A673 (cell line): ENCODE data around the gene FRAS1. TPM values are rescaled to one million over a fixed set of nuclear protein-coding genes. Genes with fewer than 3 reads are reported as not detected.

Experiments used
- BruUV-seq: library from RNA; stranded (reverse); fragments of 400-500 nt; replicated peaks from 2 replicates; lab custom pipeline; 2021; lab: Mats Ljungman, UMichigan
- CTCF ChIA-PET: fragments of 300-600 bp; sonication (Branson Sonifier 250); formaldehyde crosslinking; loops from one replicate; lab custom pipeline; 2022; ENCODE audit warnings: antibody characterized with exemption; lab: Charles Lee
- POLR2A ChIA-PET: fragments of 300-600 bp; sonication (Branson Sonifier 250); formaldehyde crosslinking; loops from one replicate; lab custom pipeline; 2022; ENCODE audit warnings: antibody characterized with exemption; ENCODE audit not compliant: low non-redundant PET; lab: Charles Lee
- DNase-seq: peaks from one replicate; pipeline ENCODE4 v3.0.0-alpha.2; 2015; ENCODE audit warnings: low spot score
- H3K27ac ChIP-seq: fragments of 200-600 bp; sonication (generic); 2 replicates; pipeline ENCODE4 v1.5.1; 2016; ENCODE audit warnings: mixed run types, low read depth, mild to moderate bottlenecking, mixed read lengths, antibody characterized with exemption, low read length; ENCODE audit not compliant: poor library complexity, severe bottlenecking
- H3K27me3 ChIP-seq: fragments of 200-600 bp; sonication (generic); replicated peaks from 2 replicates; pipeline ENCODE4 v1.6.1; 2017; ENCODE audit warnings: mixed run types, low read depth, mild to moderate bottlenecking, mixed read lengths, antibody characterized with exemption, low read length; ENCODE audit not compliant: insufficient read depth, poor library complexity
- H3K36me3 ChIP-seq: fragments of 200-600 bp; sonication (generic); 2 replicates; pipeline ENCODE4 v1.6.1; 2016; ENCODE audit warnings: mixed run types, mild to moderate bottlenecking, mixed read lengths, antibody characterized with exemption, low read length; ENCODE audit not compliant: insufficient read depth, poor library complexity, severe bottlenecking
- H3K4me1 ChIP-seq: fragments of 200-600 bp; sonication (generic); 2 replicates; pipeline ENCODE4 v1.6.1; 2017; ENCODE audit warnings: mixed run types, mild to moderate bottlenecking, mixed read lengths, antibody characterized with exemption, low read length; ENCODE audit not compliant: insufficient read depth, poor library complexity, severe bottlenecking
- H3K4me3 ChIP-seq: fragments of 200-600 bp; sonication (generic); 2 replicates; pipeline ENCODE4 v1.5.1; 2016; ENCODE audit warnings: low read depth, mixed run types, mild to moderate bottlenecking, mixed read lengths, low read length; ENCODE audit not compliant: poor library complexity, severe bottlenecking
- H3K9me3 ChIP-seq: fragments of 200-600 bp; sonication (generic); 2 replicates; pipeline ENCODE4 v1.6.1; 2016; ENCODE audit warnings: mixed run types, low read depth, mild to moderate bottlenecking, mixed read lengths, antibody characterized with exemption, low read length; ENCODE audit not compliant: poor library complexity, severe bottlenecking
- CTCF ChIP-seq: fragments of 300-800, 200-600 bp; sonication (generic); conservative IDR thresholded peaks from 2 replicates; pipeline ENCODE4 v1.5.1; 2017; ENCODE audit warnings: low read depth, mild to moderate bottlenecking, antibody characterized with exemption, low read length, moderate library complexity, mixed read lengths
- EZH2 ChIP-seq: fragments of 200-600 bp; sonication (generic); IDR thresholded peaks from 2 replicates; pipeline ENCODE4 v1.6.1; 2017; ENCODE audit warnings: borderline replicate concordance, low read depth, mild to moderate bottlenecking, mixed read lengths, antibody characterized with exemption, low read length; ENCODE audit not compliant: poor library complexity, severe bottlenecking
- intact Hi-C: fragments of 100-400 bp; cut with micrococcal nuclease; formaldehyde crosslinking; loops from one replicate; pipeline ENCODE4 v1.10.0; 2022; ENCODE audit not compliant: unreplicated experiment
- total RNA-seq: library from RNA; stranded (reverse); gene quantifications from 2 replicates; pipeline ENCODE4 v1.2.3, GENCODE V29; 2021

Gene FRAS1
- total RNA-seq, 1 experiment from 2014 or later, result 0.06 TPM

- no TSS peak for BruUV-seq
- intact Hi-C loops, result no loop called here
- POLR2A ChIA-PET, result no interaction called here
Observed at GRCh38 chr4:78553529-78554060, 496.5 kb downstream of the FRAS1 start.

GRCh38 chr4:78556665-78557064, 499.5 kb downstream of the FRAS1 start:
- H3K4me3 ChIP-seq, result no peak overlapping the region
- no peak for DNase-seq
- no peaks in the 10 kb centered on the region for H3K27me3 ChIP-seq
- intact Hi-C loops, result no loop called here
- ChIA-PET POLR2A (no interaction called here), CTCF (no interaction called here)
- H3K4me1 ChIP-seq, result no peaks in the 10 kb centered on the region
- no TSS peak for BruUV-seq
- H3K36me3 ChIP-seq, result no peaks in the 10 kb centered on the region
- H3K9me3 ChIP-seq, result no peaks in the 10 kb centered on the region
- TF ChIP-seq CTCF (no peak), EZH2 (no peak)
- H3K27ac ChIP-seq, result no peak overlapping the region

More at GRCh38 chr4:78553529-78554060, 496.5 kb downstream of the FRAS1 start:
- Histone ChIP-seq H3K9me3 (no peaks in the 10 kb centered on the region), H3K36me3 (no peaks in the 10 kb centered on the region), H3K27me3 (no peaks in the 10 kb centered on the region), H3K4me3 (no peak overlapping the region), H3K27ac (no peak overlapping the region), H3K4me1 (no peaks in the 10 kb centered on the region)
- CTCF ChIA-PET, result no interaction called here
- DNase-seq, result no peak
- no peak for TF ChIP-seq CTCF
- no peak for TF ChIP-seq EZH2

- no peaks in the 10 kb centered on the region for H3K27me3 ChIP-seq
- POLR2A ChIA-PET, result no interaction called here
- no peak for DNase-seq
- H3K4me1 ChIP-seq, result no peaks in the 10 kb centered on the region
- TF ChIP-seq CTCF, result no peak
- TF ChIP-seq EZH2, result no peak
- H3K4me3 ChIP-seq, result no peak overlapping the region
- no peaks in the 10 kb centered on the region for H3K9me3 ChIP-seq
- CTCF ChIA-PET, result no interaction called here
- no peak overlapping the region for H3K27ac ChIP-seq
- intact Hi-C loops, result no loop called here
- no TSS peak for BruUV-seq
- no peaks in the 10 kb centered on the region for H3K36me3 ChIP-seq
Observed at GRCh38 chr4:78557841-78558240, 500.7 kb downstream of the FRAS1 start.
